GM19239 (cell line): ENCODE data around the gene GPR150.
"Not testable (repeated sequence)": the region's sequence is repeated elsewhere in the genome, so short reads cannot be mapped to it uniquely, and the experiment has no call there.

Experiments
- DNase-seq: peaks from one replicate; pipeline ENCODE4 v3.0.0; 2011; ENCODE audit warnings: low spot score; ENCODE audit not compliant: insufficient read length
- FAIRE-seq: peaks from 2 replicates; lab custom pipeline; 2011; peaks lifted over from hg19 to GRCh38; lab: Jason Lieb, UNC

The GPR150 gene

DNA sequence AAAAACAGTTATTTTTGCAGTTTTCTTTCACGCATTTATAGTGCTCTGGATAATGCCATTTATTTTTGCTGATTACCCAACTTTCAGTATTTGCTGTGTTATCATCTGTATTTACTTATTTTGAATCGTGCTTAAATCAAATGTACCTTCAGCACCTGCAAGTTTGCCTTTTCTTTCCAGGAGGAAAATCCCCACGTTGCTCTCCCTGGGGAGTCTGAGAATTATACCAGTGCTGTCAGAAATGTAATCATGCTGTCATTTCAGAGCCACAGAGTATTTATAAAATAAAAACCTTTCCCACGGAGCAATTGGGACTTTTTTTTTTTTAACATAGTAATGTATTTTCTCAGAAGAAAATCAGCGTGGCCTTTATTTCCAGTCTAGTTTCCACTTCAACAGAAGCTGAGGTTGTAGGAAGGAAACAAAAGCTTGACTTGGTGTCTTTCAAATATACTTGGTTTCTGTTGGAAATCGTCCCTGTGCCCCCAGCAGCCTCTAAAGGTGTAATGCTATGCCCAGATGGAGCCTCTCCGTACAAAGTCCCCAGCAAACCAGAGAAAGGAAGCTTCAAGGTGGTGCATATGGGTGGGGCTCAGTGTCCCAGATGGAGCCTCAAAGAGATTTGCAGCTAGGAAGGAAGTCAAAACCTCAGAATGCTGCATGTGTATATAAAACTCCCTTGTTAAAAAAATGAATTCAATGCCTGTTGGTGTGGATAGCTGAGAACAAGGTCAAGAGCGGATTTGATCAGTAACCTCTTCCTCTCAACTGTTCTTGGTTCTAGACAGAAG is 2.1 kb downstream of the GPR150 start:
- FAIRE-seq (peak; percentile 14), DNase-seq (no peak)

DNA sequence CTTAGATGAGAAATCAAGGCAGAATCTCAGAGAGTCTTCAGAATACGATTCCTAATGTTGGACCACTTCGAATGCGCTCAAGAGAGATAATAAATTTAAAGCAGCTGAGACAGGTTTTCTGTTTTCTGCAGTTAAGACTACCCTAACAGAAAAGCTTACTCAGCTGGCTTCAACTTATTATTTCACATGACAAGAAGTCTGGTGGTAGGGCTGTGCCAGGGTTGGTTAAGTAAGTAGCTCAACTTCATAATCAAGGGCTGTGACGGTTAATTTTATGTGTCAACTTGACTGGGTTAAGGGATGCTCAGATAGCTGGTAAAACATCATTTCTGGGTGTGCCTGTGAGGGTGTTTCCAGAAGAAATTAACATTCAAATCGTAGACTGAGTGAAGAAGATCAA is 3.8 kb downstream of the GPR150 start:
- no peak for DNase-seq
- no peak for FAIRE-seq

DNA sequence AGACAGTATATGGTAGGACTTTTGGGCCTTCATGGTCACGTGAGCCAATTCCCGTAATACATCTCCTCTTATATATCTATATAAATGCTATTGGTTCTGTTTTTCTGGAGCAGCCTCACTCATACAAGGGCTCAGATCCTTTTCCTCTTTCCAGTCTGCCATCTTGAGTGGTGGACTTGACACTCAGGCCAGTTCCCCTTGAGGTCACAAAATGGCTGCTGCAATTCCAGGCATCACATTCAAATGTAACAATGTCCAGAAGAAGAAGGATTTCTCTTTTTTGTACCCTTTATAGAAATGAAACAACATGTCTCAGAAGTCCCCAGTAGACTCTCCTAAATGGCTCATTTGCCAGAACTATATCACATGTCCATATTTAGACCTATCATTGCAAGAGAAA is 4.5 kb downstream of the GPR150 start:
- no peak for FAIRE-seq
- no peak for DNase-seq

DNA sequence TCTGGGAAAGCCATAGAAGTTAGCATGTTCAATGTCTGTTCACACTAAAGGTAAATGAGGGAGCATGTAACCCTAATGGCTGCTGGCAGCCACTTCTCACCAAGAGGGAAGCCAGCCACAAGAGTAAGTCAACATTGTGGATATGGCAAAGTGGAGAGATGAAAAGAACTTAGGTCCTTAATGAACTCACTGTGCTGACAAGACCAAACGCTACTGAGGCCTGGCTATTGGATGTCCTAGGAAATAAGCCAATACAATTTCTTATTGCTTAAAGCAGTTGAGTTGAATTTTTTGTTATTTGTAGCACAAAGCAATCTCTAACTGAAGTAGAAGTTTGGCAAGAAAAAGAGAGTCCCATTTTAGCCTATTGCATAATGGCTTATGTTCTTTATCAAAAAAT is 6.8 kb downstream of the GPR150 start:
- FAIRE-seq = no peak

DNA sequence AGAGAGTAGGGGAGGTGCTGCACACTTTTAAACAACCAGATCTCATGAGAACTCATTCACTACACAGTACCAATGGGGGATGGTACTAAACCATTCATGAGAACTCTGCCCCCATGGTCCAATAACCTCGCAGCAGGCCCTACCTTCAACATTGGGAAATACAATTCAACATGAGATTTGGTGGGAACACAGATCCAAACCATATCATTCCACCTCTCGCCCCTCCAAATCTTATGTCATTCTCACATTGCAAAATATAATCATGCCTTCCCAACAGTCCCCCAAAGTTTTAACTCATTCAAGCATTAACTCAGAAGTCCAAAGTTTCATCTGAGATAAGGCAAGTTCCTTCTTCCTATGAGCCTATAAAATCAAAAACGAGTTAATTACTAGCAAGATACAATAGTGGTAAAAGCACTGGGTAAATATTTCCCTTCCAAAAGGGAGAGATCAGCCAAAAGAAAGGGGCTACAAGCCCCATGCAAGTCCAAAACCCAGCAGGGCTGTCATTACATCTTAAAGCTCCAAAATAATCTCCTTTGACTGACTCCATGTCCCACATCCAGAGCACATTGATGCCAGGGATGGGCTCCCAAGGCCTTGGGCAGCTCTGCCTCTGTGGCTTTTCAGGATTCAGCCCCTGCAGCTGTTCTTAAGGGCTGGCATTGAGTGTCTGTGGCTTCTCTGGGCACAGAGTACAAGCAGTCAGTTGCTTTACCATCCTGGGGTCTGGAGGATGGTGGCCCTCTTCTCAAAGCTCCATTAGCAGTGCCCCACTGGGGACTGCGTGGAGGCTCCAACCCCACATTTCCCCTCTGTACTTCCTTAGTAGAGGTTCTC is 8.3 kb downstream of the GPR150 start:
- no peak for DNase-seq
- FAIRE-seq = no peak

More for the DNA sequence above, 6.8 kb downstream of the GPR150 start:
- DNase-seq = no peak

DNA sequence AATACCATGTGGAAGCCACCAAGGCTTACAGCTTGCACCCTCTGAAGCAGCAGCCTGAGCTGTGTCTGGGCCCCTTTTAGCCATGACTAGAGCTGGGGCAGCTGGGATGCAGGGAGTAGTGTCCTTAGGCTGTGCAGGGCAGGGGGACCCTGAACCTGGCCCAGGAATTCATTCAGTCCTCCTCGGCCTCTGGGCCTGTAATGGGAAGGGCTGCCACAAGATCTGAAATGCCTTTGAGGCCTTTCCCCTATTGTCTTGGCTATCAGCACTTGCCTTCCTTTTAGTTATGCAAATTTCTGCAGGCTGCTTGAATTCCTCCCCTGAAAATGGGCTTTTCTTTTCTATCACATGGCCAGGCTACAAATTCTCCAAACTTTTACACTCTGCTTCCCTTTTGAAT is 9.0 kb downstream of the GPR150 start:
- no peak for DNase-seq
- FAIRE-seq = no peak

DNA sequence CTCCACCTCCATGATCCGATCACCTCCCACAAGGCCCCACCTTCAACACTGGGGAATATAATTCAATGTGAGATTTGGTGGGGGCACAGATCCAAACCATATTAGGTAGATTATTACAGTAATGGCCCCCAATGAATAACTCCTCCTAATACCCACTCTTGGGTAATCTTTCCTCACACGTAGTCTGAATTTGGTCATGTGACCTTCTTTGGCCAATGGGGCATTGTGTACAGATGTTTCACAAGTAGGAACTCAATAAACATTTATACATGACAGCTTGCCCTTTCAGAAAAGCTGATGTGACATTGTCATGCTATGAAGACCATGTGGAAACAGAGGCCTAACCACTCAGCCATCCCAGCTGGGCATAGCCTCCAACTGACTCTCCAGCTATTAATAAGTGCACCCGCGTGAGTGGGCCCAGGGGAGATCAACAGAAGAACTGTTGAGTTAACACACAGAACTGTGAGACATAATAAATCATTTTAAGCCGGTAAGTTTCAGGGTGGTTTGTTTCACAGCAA is 10.6 kb downstream of the GPR150 start:
- DNase-seq = no peak
- no peak for FAIRE-seq

DNA sequence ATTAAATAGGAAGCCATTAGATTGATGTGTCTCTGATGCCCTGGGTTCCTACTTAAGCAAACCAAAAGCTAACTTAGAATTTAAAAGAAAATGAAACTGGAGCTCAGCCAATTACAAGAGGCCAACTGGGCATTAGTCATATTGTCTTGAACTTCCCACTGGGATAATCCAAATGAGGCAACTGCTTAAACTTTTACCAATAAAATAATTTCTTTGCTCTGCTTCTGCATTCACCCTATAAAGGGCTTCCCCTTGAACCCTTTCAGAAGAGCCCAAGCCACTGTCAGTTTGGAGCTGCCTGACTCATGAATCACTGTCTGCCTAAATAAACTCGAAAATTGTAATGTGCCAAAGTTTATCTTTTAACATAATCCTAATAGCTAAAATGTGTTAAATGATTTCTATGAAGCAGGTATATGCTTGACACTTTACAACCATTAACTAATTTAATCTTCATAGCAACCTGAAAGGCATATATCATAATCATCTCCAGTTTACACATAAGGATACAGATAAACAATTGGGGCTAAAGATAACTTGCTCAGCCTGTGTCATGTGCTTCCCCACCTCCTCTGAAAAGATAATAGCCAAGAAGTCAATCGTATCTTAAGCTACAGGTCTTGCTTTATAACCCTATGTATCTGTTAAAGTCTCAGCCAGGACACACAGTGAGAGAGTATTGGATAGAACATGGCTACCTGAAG is 11.5 kb downstream of the GPR150 start:
- no peak for FAIRE-seq
- DNase-seq = no peak

DNA sequence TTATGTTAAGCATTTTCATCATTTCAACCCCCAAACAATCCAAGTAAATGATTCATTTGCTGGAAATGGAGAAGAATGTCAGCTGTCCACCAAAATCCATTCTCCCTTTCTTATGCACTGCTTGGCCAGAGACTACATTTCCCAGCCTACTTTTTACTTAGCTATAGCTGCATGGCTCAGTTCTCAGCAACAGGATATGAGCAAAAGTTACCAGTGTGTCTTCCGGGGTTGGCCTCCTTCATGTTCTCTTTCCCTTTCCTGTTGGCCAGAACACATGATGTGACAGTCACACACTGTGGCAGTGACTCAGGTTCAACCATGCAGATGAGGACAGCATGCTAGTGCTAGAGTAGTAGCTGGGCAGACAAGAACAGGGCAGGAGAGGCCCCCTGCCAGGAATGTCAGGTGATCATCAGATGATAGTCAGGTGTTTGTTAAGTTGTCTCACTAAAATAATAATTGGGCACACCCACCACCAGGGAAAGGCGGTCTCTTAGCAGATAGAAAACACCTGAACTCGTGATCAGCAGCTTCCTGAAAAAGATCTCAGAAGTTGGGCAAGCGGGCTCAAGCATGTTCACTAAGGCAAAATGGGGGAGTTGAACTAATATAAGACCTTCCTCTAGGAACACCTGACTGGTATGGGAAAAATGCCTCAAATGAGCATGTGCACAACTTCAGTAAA is 12.2 kb downstream of the GPR150 start:
- no peak for DNase-seq

DNA sequence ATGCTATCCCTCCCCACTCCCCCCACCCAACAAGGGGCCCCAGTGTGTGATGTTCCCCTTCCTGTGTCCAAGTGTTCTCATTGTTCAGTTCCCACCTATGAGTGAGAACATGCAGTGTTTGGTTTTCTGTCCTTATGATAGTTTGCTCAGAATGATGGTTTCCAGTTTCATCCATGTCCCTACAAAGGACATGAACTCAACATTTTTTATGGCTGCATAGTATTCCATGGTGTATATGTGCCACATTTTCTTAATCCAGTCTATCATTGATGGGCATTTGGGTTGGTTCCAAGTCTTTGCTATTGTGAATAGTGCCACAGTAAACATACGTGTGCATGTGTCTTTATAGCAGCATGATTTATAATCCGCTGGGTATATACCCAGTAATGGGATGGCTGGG is 13.1 kb downstream of the GPR150 start:
- not testable (repeated sequence) for DNase-seq, FAIRE-seq

More for the DNA sequence above, 12.2 kb downstream of the GPR150 start:
- FAIRE-seq = peak; percentile 18

DNA sequence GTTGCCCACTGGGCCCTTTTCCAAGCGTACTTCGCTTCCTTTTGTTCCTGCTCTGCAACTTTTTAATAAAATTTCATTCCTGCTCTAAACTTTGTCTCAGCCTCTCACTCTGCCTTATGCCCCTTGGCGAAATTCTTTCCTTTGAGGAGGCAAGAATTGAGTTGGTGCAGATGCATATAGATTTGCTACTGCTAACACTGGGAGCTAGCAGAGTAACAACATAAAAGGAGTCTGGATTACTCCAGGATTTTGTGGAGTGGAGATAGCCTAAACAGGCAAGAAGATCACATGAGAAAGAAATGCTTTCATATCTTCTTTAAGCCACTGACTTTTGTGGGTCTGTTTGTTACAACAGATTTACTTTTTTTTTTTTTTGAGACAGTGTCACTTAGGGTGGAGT is 13.8 kb downstream of the GPR150 start:
- DNase-seq (no peak), FAIRE-seq (no peak)

DNA sequence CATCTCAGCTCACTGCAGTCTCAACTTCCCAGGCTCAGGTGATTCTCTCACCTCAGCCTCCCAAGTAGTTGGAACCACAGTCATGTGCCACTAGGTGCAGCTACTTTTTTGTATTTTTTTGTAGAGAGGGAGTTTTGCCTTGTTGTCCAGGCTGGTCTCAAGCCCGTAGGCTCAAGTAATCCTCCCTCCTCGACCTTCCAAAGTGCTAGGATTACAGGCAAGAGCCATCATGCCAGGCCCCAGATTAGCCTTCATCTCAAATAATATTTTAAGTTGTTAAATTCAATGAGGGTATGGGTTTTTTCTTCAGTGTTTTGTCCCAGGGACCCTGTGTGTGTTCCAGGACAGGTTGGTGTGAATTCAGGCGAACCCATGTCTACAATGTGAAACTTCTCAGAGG is 14.2 kb downstream of the GPR150 start:
- DNase-seq = no peak
- FAIRE-seq = no peak

DNA sequence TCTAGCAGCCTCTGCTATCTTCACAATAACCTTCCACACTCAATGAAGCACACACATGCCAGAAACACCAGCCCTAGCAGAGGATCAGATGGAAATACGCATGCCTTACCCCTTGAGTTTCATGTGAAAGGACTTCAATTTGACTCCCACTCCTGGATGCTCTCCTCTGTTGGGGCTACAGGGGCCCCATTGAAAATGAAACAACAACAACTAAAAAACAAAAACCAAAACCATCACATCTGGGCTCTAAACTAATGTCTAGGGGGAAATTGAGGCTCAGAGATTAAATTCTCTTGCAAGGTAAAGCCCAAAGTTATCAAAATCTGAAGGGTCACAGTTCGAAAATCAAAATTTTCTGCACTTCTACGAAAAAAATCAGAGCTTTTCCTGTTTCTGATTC is 18.7 kb downstream of the GPR150 start:
- FAIRE-seq (peak; percentile 84), DNase-seq (no peak)

DNA sequence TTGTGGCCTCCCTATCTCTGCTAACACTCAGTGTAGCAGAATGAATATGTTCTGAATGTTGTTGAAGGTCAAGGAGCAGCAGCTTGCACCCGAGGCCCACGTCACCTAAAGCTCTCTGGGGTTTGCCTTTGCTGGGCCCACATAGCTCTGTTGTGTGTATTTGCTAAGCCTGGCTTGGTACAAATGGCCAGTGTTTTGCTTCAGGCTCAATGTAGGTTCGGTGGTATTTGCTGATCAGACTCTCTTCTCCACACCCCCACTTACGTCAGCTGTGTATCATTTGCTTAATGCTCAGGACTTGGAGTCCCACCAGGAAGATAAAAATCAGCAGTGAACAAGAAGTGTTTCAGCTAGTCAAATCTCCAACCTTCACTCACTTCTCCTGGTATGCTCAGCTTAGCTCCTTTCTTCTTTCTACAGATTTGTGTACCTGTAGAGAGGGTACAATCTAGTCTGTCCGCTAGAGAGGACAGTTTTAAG is 21.9 kb downstream of the GPR150 start:
- DNase-seq = no peak
- FAIRE-seq = no peak

DNA sequence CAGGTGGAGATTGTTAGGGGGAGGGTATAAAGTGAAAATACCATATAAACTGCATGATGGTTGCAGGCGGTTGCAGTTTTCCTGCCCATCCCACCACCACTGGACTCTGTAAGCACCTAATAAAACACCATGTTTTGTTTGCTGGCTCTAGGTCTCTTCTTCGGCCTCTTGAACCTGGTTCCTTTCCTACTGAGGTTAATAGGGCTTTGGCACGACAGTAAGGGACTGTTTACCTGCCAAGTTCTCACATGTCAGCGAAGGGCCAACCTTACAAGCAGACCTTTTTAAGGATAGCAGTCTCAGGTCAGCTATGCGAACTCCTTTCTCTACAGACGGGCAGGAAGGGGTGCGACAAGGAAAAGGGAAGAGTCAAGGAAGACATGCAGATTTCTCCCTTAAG is 23.3 kb downstream of the GPR150 start:
- FAIRE-seq (no peak), DNase-seq (no peak)

DNA sequence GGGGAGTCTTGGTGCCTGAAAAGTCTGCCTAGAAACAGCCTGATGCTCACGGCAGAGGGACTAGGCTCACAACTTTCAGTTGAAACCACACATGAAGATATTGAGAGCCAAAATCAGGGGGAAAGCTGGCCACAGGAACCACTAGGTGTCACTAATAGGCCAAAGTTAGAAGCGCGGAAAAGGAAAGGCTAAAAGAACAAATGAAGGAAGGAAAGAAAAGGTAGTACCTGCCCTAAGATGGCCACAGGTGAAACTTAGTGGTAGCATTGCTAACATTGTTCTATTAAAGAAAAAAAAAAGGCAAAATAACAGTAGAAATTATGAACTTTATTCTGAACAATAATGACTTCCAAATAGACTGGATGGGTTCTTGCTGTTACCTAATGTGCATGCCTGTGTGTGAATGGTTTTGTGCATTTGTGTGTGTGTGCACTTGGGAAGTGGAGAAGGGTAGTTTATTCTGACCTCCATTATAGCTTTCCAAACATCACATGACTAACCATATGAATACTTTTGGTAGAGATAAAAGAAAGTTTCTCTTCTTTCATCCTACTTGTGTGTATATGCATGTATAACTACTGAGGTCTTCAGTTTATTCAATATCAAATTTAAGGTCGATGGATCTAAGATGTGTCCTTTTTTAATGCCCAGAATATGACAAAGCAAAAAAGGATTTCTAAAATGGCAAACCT is 24.6 kb downstream of the GPR150 start:
- FAIRE-seq = peak; percentile 97
- no peak for DNase-seq

DNA sequence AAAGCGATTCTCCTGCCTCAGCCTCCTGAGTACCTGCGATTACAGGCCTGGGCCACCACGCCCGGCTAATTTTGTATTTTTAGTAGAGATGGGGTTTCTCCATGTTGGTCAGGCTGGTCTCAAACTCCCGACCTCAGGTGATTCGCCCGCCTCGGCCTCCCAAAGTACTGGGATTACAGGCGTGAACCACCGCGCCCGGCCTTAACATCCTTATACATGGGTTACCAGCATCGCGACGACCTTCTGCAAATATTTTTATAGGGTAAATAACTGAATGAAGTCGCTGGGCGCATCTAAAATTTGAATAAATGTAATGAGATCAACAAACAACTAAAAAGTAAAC is 26.3 kb downstream of the GPR150 start:
- FAIRE-seq, DNase-seq: not testable (repeated sequence)

DNA sequence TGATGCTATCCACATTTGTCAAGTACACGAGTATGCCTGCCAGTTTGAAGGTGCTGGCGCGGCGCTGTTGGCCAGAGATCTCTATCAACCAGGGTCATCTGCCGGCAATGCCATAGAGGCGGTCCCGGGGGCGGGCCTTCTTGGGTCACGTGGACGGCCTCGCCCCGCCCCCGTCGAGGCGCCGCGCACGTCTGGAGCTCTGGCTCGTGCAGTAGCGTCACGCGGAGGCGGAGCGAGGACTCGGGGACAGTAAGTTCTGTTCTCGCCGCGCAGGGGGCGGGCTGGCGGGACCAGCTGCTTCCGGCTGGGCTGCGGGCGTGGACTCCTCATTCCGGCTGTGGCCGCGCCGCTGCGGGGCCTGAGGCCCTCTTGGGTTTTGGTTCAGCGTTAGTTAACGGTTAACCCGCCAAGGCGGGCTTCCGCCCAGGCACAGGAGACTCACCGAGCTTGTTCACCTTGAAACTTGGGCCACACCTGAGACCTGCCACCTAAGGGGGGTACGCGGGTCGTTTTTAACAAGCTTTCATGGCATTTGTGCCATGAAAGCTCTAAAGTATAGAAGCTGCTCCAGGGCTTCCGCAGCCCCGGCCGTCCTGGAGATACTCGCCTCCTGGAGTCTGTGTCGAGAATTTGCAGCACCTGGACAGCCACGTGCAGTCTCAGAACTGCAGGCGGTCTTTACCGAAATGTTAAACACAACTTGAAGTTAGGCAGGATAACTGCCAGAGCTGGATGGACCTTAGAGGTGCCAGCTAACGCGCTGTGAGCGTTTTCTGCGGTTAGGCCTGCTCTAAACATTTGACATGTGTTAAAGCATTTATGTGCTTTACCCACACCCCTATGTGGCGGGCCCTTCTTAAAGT is 26.9 kb downstream of the GPR150 start, which contains the start of gene RFESD:
TSS of gene RFESD (plus strand) at position 209 of the 863 bp plus-strand sequence. CDS start 5,495 bp downstream, outside the sequence.
- DNase-seq = peak; percentile 69
- peak; percentile 89 for FAIRE-seq
